ENCODE measurements around the gene PDIA6.

DNA sequence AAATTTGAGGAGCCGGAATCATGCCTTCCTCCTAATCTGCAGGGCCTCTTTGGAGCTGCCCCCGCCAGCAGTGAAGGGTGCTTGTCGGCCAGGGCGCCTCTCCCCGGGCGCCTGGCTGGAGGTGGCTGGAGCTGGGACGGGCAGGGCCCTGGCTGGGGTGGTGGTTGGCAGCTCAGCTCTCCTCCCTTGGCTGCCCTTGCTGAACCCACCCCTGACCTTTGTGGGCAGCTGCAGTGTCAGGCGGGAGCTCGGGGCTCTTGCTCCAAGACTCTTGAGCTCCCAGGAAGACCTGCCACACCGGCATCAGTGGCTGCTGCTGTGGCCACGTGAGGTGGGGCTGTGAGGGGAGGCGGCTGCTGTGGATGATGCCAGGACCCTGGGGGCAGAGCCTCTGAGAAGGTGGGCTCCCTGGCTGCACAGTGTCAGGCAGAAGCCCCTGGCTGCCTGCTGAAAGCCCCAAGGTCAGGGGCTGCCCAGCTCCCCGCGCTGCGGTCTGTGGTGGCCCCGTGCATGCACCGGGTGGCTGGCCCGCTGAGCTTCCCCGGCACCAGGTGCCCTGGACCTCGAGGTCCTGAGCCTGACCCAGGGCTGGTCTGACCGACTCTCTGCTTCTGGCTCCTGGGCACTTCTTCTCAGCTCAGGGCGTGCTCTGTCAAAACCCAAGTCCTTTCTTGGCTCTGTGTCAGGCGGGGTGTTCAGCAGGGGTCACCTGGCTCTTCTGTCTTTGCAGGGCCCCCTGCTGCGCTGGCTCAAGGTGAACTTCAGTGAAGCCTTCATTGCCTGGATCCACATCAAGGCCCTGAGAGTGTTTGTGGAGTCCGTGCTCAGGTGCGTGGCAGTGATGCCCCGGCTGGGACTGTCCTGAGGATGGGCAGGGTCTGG, 34.5 kb downstream of the PDIA6 start:
- TF ChIP-seq CTCF (IDR thresholded peaks at IDR 0.05; ENCODE audit: low read depth, low read length) (no peak), MAX (IDR thresholded peaks at IDR 0.05; ENCODE audit: low read depth, low read length) (no peak), POLR2A (IDR thresholded peaks at IDR 0.05; ENCODE audit: extremely low read depth, insufficient read length) (no peak), MYC (IDR thresholded peaks at IDR 0.05; ENCODE audit: low read depth, low read length) (no peak)
